Kidney glomerular epithelial cell (primary cell): ENCODE measurements around the gene UBASH3B.

Source experiments
- DNase-seq: peaks from one replicate; lab custom pipeline; 2025; lab: John Stamatoyannopoulos, UW

UBASH3B gene

GRCh38 chr11:122755409-122755808 lies 99.9 kb downstream of the UBASH3B start:
- DNase-seq, result no peak

GRCh38 chr11:122755941-122756340 lies 100.4 kb downstream of the UBASH3B start:
- DNase-seq, result no peak

- DNase-seq, result no peak
Observed at GRCh38 chr11:122756417-122756816, 100.9 kb downstream of the UBASH3B start.

GRCh38 chr11:122757201-122757600 lies 101.7 kb downstream of the UBASH3B start:
- DNase-seq, result no peak

- no peak for DNase-seq
Observed at GRCh38 chr11:122758339-122758738, 102.8 kb downstream of the UBASH3B start.

- no peak for DNase-seq
Observed at GRCh38 chr11:122758974-122759373, 103.5 kb downstream of the UBASH3B start.

GRCh38 chr11:122763108-122763507 lies 107.6 kb downstream of the UBASH3B start:
- DNase-seq, result no peak

- DNase-seq, result no peak
Observed at GRCh38 chr11:122764371-122765090, 109.0 kb downstream of the UBASH3B start.

GRCh38 chr11:122765487-122766131 lies 110.1 kb downstream of the UBASH3B start:
- DNase-seq, result peak; percentile 63

- DNase-seq, result no peak
Observed at GRCh38 chr11:122769126-122769780, 113.7 kb downstream of the UBASH3B start.

- DNase-seq, result peak; percentile 13
Observed at GRCh38 chr11:122772945-122773344, 117.4 kb downstream of the UBASH3B start.

- DNase-seq, result no peak
Observed at GRCh38 chr11:122773781-122774266, 118.3 kb downstream of the UBASH3B start.

- DNase-seq, result no peak
Observed at GRCh38 chr11:122775675-122776271, 120.3 kb downstream of the UBASH3B start.

GRCh38 chr11:122776546-122776945 lies 121.0 kb downstream of the UBASH3B start:
- DNase-seq, result no peak

- DNase-seq, result no peak
Observed at GRCh38 chr11:122777343-122777742, 121.8 kb downstream of the UBASH3B start.

- no peak for DNase-seq
Observed at GRCh38 chr11:122778148-122778547, 122.6 kb downstream of the UBASH3B start.

- DNase-seq, result no peak
Observed at GRCh38 chr11:122779047-122779629, 123.6 kb downstream of the UBASH3B start.

GRCh38 chr11:122780296-122780949 lies 124.9 kb downstream of the UBASH3B start:
- no peak for DNase-seq

GRCh38 chr11:122781378-122782195 lies 126.1 kb downstream of the UBASH3B start:
- DNase-seq, result peak; percentile 86

GRCh38 chr11:122782222-122782621 lies 126.7 kb downstream of the UBASH3B start:
- DNase-seq, result no peak
